Measurements from ENCODE around the gene PYGM. TPM values are rescaled to one million over a fixed set of nuclear protein-coding genes. Genes with fewer than 3 reads are reported as not detected.

PYGM gene
- total and polyA plus RNA-seq, 2 of the 13 experiments (the other 11 are each of a cell fraction or from before 2014, with no cell fraction given) = 0.11 to 0.12 TPM

DNA sequence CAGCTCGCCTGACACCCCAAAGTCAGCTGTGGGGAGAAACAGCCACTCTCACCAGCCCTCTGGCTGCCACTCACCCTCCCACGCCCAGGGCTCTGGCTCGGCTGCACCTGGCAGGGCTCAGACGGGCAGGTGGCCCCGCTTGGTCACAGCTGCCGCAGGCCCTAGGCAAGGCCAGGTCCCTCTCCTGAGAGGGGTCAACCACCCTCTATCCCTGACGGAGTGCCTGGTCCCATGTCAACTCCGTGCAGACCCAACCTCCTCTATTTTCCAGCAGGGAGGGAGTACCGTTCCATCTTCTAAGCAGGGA, 41.3 kb upstream of the PYGM start:
- H3K9ac ChIP-seq (ENCODE audit: insufficient read depth, low read depth, low read length) = no peak overlapping the region
- no peak overlapping the region for H2AFZ ChIP-seq (ENCODE audit: low read length)
- H3K9me3 ChIP-seq (ENCODE audit: low read length) = no peaks in the 10 kb centered on the region
- in situ Hi-C loops (cut with HindIII; ENCODE audit: extremely low pct_ligation_motif_present, low pct_unique_long_range_greater_than_20kb) (loop anchor here (5.0 kb wide), 1 partner anchor 41 kb away; the partner anchor contains the start of gene CDC42BPG), intact Hi-C loops (cut with micrococcal nuclease; ENCODE audit: unreplicated experiment) (loop anchor here (5.0 kb wide), 1 partner anchor 46 kb away; no protein-coding TSS in a partner anchor)
- H3K79me2 ChIP-seq (ENCODE audit: insufficient read depth, low read length) = no peaks in the 10 kb centered on the region
- no peak overlapping the region for H3K27ac ChIP-seq (ENCODE audit: extremely low read length, insufficient read depth, low read length)
- WGBS (ENCODE audit: low lambda C conversion rate) = no CpG with 5 or more reads among the region's 9 CpGs
- TF ChIP-seq GZF1 (CRISPR knock-in tag; IDR thresholded peaks at IDR 0.05) = no peak
- peaks cover 62% of the 10 kb centered on the region for H3K4me1 ChIP-seq (ENCODE audit: insufficient read depth, low read length)
- ATAC-seq (no peak), FAIRE-seq (no peak), DNase-seq (ENCODE audit: low spot score) (no peak)
- H3K27me3 ChIP-seq (ENCODE audit: control insufficient read depth in 1 of 2, insufficient read depth in 2 of 2, low read length in 2 of 2) = no peaks in the 10 kb centered on the region
- peak overlapping the region; percentile 75; the same call in 1 of the 2 replicates for H3K4me2 ChIP-seq (ENCODE audit: low read depth, low read length)
- no TSS peak for BruUV-seq (replicated peaks)
- ChIA-PET POLR2A (interaction anchor here (3.2 kb wide), 1 partner anchor 22 kb away, joined by 19 read pairs; the partner anchor contains the start of gene SF1), CTCF (ENCODE audit: low intra/inter-chr PET ratio, low total read pairs) (no interaction called here)
- no peak overlapping the region for H3K4me3 ChIP-seq (replicated peaks in 1 of 3; ENCODE audit: insufficient read depth in 1 of 3, low read depth in 2 of 3, low read length in 3 of 3)
- no peaks in the 10 kb centered on the region for H4K20me1 ChIP-seq (ENCODE audit: insufficient read depth, low read length)
- H3K36me3 ChIP-seq (replicated peaks in 1 of 2; ENCODE audit: control insufficient read depth in 1 of 2, insufficient read depth in 2 of 2, low read length in 2 of 2) = peaks cover 4 to 13% of the 10 kb centered on the region in 2 experiments; a peak in 3 of 5 replicates

DNA sequence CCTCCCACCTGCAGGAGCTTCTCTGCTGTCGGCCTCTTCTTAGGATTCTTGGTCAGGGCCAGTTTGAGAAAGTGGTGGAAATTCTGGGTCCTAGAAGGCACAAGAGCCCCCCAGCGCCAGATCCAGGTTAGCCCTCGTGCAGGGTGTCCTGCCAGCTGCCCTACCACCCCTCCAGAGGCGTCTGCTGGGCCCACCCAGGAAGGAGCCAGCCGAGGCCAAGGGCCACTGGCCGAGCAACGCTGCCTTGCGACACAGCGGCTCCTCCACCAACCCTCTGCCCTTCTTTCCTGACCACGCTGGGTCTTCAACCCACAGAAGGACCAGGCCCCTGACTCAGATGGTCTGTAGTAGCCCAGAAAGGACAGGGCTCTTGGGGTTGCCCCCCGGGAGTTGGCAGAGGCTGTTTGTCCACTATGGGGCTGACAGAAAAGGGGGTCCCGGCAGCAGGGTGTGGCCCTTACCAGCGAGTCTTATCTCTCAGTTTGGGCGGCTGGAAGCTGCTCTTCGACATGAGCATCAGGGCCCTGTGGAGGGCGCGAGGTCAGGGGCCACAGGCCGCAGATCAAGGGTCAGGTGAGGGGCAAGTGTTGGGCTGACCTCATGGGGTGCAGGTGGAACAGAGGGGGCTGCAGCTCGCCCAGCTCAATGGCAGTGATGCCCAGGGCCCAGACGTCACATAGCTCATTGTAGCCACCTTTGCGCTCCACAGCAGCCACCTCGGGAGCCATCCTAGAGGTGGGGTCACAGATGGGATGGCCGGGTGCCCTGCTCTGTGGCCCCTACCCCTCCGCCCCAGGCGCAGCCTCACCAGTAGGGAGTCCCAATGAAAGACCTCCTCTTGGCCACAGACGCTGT, 40.8 kb upstream of the PYGM start:
- peaks cover 66% of the 10 kb centered on the region for H3K4me1 ChIP-seq (ENCODE audit: insufficient read depth, low read length)
- peaks cover 4 to 7% of the 10 kb centered on the region in 2 experiments; a peak in 2 of 5 replicates for H3K36me3 ChIP-seq (replicated peaks in 1 of 2; ENCODE audit: control insufficient read depth in 1 of 2, insufficient read depth in 2 of 2, low read length in 2 of 2)
- no peaks in the 10 kb centered on the region for H4K20me1 ChIP-seq (ENCODE audit: insufficient read depth, low read length)
- H3K4me2 ChIP-seq (ENCODE audit: low read depth, low read length) = peak overlapping the region; percentile 75
- no peak overlapping the region for H2AFZ ChIP-seq (ENCODE audit: low read length)
- H3K9me3 ChIP-seq (ENCODE audit: low read length) = no peaks in the 10 kb centered on the region
- ChIA-PET POLR2A (interaction anchor here (0.9 to 3.2 kb wide), 4 partner anchors 10 to 42 kb away, joined by 3 to 19 read pairs (median 5); partner anchors contain the start of gene SF1), CTCF (ENCODE audit: low intra/inter-chr PET ratio, low total read pairs) (no interaction called here)
- H3K79me2 ChIP-seq (ENCODE audit: insufficient read depth, low read length) = no peaks in the 10 kb centered on the region
- peak overlapping the region in 1 of 3 experiments; percentile 5; a peak in 1 of 6 replicates for H3K4me3 ChIP-seq (replicated peaks in 1 of 3; ENCODE audit: insufficient read depth in 1 of 3, low read depth in 2 of 3, low read length in 3 of 3)
- FAIRE-seq (no peak), ATAC-seq (0 out of 3 replicates have a peak, but pooled peaks have one; percentile 2), DNase-seq (ENCODE audit: low spot score) (no peak)
- in situ Hi-C loops (cut with HindIII; ENCODE audit: extremely low pct_ligation_motif_present, low pct_unique_long_range_greater_than_20kb) = loop anchor here (5.0 kb wide), 1 partner anchor 42 kb away; the partner anchor contains the start of gene CDC42BPG
- H3K9ac ChIP-seq (ENCODE audit: insufficient read depth, low read depth, low read length) = no peak overlapping the region
- H3K27ac ChIP-seq (ENCODE audit: extremely low read length, insufficient read depth, low read length) = peak overlapping the region; percentile 21
- intact Hi-C loops (cut with micrococcal nuclease; ENCODE audit: unreplicated experiment) = loop anchor here (5.0 kb wide), 1 partner anchor 47 kb away; no protein-coding TSS in a partner anchor
- no peaks in the 10 kb centered on the region for H3K27me3 ChIP-seq (ENCODE audit: control insufficient read depth in 1 of 2, insufficient read depth in 2 of 2, low read length in 2 of 2)
- WGBS (ENCODE audit: low lambda C conversion rate) = 38% methylated on average over 12 of the region's 26 CpGs
- BruUV-seq (replicated peaks) = no TSS peak
- TF ChIP-seq HNRNPL (IDR thresholded peaks at IDR 0.05; ENCODE audit: low read depth, low read length) (0 out of 2 replicates have a peak, but pooled peaks have one; percentile 46), GLI4 (CRISPR knock-in tag; IDR thresholded peaks at IDR 0.05; ENCODE audit: borderline replicate concordance) (no peak), KDM1A (CRISPR knock-in tag; IDR thresholded peaks at IDR 0.05) (no peak), NR2C2 (CRISPR knock-in tag; IDR thresholded peaks at IDR 0.05; ENCODE audit: borderline replicate concordance) (0 out of 2 replicates have a peak, but pooled peaks have one; percentile 25)
- TF ChIP-seq, protein P1, sequence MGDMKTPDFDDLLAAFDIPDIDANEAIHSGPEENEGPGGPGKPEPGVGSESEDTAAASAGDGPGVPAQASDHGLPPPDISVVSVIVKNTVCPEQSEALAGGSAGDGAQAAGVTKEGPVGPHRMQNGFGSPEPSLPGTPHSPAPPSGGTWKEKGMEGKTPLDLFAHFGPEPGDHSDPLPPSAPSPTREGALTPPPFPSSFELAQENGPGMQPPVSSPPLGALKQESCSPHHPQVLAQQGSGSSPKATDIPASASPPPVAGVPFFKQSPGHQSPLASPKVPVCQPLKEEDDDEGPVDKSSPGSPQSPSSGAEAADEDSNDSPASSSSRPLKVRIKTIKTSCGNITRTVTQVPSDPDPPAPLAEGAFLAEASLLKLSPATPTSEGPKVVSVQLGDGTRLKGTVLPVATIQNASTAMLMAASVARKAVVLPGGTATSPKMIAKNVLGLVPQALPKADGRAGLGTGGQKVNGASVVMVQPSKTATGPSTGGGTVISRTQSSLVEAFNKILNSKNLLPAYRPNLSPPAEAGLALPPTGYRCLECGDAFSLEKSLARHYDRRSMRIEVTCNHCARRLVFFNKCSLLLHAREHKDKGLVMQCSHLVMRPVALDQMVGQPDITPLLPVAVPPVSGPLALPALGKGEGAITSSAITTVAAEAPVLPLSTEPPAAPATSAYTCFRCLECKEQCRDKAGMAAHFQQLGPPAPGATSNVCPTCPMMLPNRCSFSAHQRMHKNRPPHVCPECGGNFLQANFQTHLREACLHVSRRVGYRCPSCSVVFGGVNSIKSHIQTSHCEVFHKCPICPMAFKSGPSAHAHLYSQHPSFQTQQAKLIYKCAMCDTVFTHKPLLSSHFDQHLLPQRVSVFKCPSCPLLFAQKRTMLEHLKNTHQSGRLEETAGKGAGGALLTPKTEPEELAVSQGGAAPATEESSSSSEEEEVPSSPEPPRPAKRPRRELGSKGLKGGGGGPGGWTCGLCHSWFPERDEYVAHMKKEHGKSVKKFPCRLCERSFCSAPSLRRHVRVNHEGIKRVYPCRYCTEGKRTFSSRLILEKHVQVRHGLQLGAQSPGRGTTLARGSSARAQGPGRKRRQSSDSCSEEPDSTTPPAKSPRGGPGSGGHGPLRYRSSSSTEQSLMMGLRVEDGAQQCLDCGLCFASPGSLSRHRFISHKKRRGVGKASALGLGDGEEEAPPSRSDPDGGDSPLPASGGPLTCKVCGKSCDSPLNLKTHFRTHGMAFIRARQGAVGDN (CRISPR knock-in tag; IDR thresholded peaks at IDR 0.05) = peak; percentile 31
- TF ChIP-seq, protein P2, sequence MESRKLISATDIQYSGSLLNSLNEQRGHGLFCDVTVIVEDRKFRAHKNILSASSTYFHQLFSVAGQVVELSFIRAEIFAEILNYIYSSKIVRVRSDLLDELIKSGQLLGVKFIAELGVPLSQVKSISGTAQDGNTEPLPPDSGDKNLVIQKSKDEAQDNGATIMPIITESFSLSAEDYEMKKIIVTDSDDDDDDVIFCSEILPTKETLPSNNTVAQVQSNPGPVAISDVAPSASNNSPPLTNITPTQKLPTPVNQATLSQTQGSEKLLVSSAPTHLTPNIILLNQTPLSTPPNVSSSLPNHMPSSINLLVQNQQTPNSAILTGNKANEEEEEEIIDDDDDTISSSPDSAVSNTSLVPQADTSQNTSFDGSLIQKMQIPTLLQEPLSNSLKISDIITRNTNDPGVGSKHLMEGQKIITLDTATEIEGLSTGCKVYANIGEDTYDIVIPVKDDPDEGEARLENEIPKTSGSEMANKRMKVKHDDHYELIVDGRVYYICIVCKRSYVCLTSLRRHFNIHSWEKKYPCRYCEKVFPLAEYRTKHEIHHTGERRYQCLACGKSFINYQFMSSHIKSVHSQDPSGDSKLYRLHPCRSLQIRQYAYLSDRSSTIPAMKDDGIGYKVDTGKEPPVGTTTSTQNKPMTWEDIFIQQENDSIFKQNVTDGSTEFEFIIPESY (CRISPR knock-in tag; IDR thresholded peaks at IDR 0.05) = peak; percentile 8; the same call in 1 of the 2 replicates

Data from HepG2 (cell line).